Measurements from ENCODE around the gene INHBB.

Gene INHBB

GRCh38 chr2:120334068-120334467, 11.9 kb upstream of the INHBB start:
- Histone ChIP-seq H3K4me1 (ENCODE audit: low read length) (peaks cover 20% of the 10 kb centered on the region), H3K9me2 (replicated peaks; ENCODE audit: insufficient read depth, low read length) (no peaks in the 10 kb centered on the region), H2AFZ (ENCODE audit: low read length) (no peak overlapping the region), H3K4me2 (ENCODE audit: low read depth, low read length) (no peak overlapping the region), H3K9me3 (replicated peaks; ENCODE audit: insufficient read depth, low read length) (no peaks in the 10 kb centered on the region), H3K27me3 (replicated peaks; ENCODE audit: insufficient read depth, low read length) (no peaks in the 10 kb centered on the region), H3K9ac (ENCODE audit: low read length) (no peak overlapping the region), H3K4me3 (ENCODE audit: low read length) (no peak overlapping the region), H3F3A (ENCODE audit: insufficient read depth, low read length) (peaks cover 11% of the 10 kb centered on the region; the same call in 1 of the 2 replicates), H4K20me1 (ENCODE audit: insufficient read depth, low read length) (no peaks in the 10 kb centered on the region), H3K27ac (ENCODE audit: low read length) (no peak overlapping the region), H3K79me2 (ENCODE audit: low read length) (no peaks in the 10 kb centered on the region), H3K36me3 (replicated peaks; ENCODE audit: insufficient read depth, low read length) (no peaks in the 10 kb centered on the region)
- TF ChIP-seq EZH2phosphoT487 (IDR thresholded peaks at IDR 0.05; ENCODE audit: low read length) = no peak
- TF ChIP-seq CTCF (IDR thresholded peaks at IDR 0.05; ENCODE audit: low read length) = no peak
- no peak for TF ChIP-seq EZH2 (optimal IDR thresholded peaks at IDR 0.05; ENCODE audit: low read depth, low read length)
- DNase-seq = no peak

- H3K4me2 ChIP-seq (ENCODE audit: low read depth, low read length) = no peak overlapping the region
- no peaks in the 10 kb centered on the region for H3F3A ChIP-seq (ENCODE audit: insufficient read depth, low read length)
- no peak for DNase-seq
- no peak overlapping the region for H3K9ac ChIP-seq (ENCODE audit: low read length)
- H3K9me3 ChIP-seq (replicated peaks; ENCODE audit: insufficient read depth, low read length) = no peaks in the 10 kb centered on the region
- H3K4me3 ChIP-seq (ENCODE audit: low read length) = no peak overlapping the region
- no peak overlapping the region for H2AFZ ChIP-seq (ENCODE audit: low read length)
- peaks cover 2% of the 10 kb centered on the region; the same call in 1 of the 2 replicates for H3K4me1 ChIP-seq (ENCODE audit: low read length)
- H3K79me2 ChIP-seq (ENCODE audit: low read length) = no peaks in the 10 kb centered on the region
- H3K27ac ChIP-seq (ENCODE audit: low read length) = no peak overlapping the region
- H3K36me3 ChIP-seq (replicated peaks; ENCODE audit: insufficient read depth, low read length) = no peaks in the 10 kb centered on the region
- TF ChIP-seq EZH2phosphoT487 (IDR thresholded peaks at IDR 0.05; ENCODE audit: low read length) (no peak), EZH2 (optimal IDR thresholded peaks at IDR 0.05; ENCODE audit: low read depth, low read length) (no peak), CTCF (IDR thresholded peaks at IDR 0.05; ENCODE audit: low read length) (no peak)
- no peaks in the 10 kb centered on the region for H3K27me3 ChIP-seq (replicated peaks; ENCODE audit: insufficient read depth, low read length)
- no peaks in the 10 kb centered on the region for H4K20me1 ChIP-seq (ENCODE audit: insufficient read depth, low read length)
- H3K9me2 ChIP-seq (replicated peaks; ENCODE audit: insufficient read depth, low read length) = no peaks in the 10 kb centered on the region
These were observed 9.2 kb upstream of the INHBB start for GRCh38 chr2:120336749-120337148.

GRCh38 chr2:120338015-120338414, 7.9 kb upstream of the INHBB start:
- no peak for DNase-seq
- Histone ChIP-seq H3K36me3 (replicated peaks; ENCODE audit: insufficient read depth, low read length) (no peaks in the 10 kb centered on the region), H2AFZ (ENCODE audit: low read length) (no peak overlapping the region), H3F3A (ENCODE audit: insufficient read depth, low read length) (no peaks in the 10 kb centered on the region), H3K27me3 (replicated peaks; ENCODE audit: insufficient read depth, low read length) (peaks cover 8% of the 10 kb centered on the region; the same call in 1 of the 2 replicates), H4K20me1 (ENCODE audit: insufficient read depth, low read length) (no peaks in the 10 kb centered on the region), H3K4me1 (ENCODE audit: low read length) (0 out of 2 replicates have a peak, but pooled peaks cover 1% of the 10 kb centered on the region), H3K27ac (ENCODE audit: low read length) (no peak overlapping the region), H3K9ac (ENCODE audit: low read length) (no peak overlapping the region), H3K9me3 (replicated peaks; ENCODE audit: insufficient read depth, low read length) (no peaks in the 10 kb centered on the region), H3K9me2 (replicated peaks; ENCODE audit: insufficient read depth, low read length) (no peaks in the 10 kb centered on the region), H3K4me2 (ENCODE audit: low read depth, low read length) (no peak overlapping the region), H3K4me3 (ENCODE audit: low read length) (no peak overlapping the region), H3K79me2 (ENCODE audit: low read length) (no peaks in the 10 kb centered on the region)
- no peak for TF ChIP-seq CTCF (IDR thresholded peaks at IDR 0.05; ENCODE audit: low read length)
- no peak for TF ChIP-seq EZH2 (optimal IDR thresholded peaks at IDR 0.05; ENCODE audit: low read depth, low read length)
- no peak for TF ChIP-seq EZH2phosphoT487 (IDR thresholded peaks at IDR 0.05; ENCODE audit: low read length)
